Heart left ventricle (tissue), 16 donors: ENCODE measurements around the gene NTM. TPM values are rescaled to one million over a fixed set of nuclear protein-coding genes. Genes with fewer than 3 reads are reported as not detected.

Experiments
- ATAC-seq, 4 donors: fragments of 200-7000 bp; cut with Tn5 transposase; one replicate each; pipeline ENCODE4 v1.9.1; 2020 to 2022; ENCODE audit warnings: moderate library complexity in 4 of 4, mild to moderate bottlenecking in 3 of 4, moderate number of reproducible peaks in 1 of 4
- DNase-seq, 5 donors: peaks; one replicate each; pipeline ENCODE4 v3.0.0-alpha.2; 2020
- H3K27ac ChIP-seq, 12 donors: fragments of 200-600 bp; sonication (generic) in 4 of 12; one replicate each; pipeline versions ENCODE4 v1.5.0 to v1.8.0; 2016 to 2022; ENCODE audit warnings: mild to moderate bottlenecking in 2 of 12
- H3K27me3 ChIP-seq, 9 donors: fragments of 200-600 bp; sonication (generic) in 2 of 9; one replicate each; pipeline versions ENCODE4 v1.5.1 to v1.8.0; 2016 to 2022; ENCODE audit warnings: mild to moderate bottlenecking in 3 of 9
- H3K36me3 ChIP-seq, 9 donors: fragments of 200-600 bp; sonication (generic) in 2 of 9; one replicate each; pipeline versions ENCODE4 v1.5.0 to v1.8.0; 2018 to 2022; ENCODE audit warnings: mild to moderate bottlenecking in 2 of 9
- H3K4me1 ChIP-seq, 12 donors: fragments of 200-600 bp; sonication (generic) in 4 of 12; one replicate each; pipeline versions ENCODE4 v1.5.0 to v1.8.0; 2016 to 2022; ENCODE audit warnings: mild to moderate bottlenecking in 3 of 12
- H3K4me3 ChIP-seq, 12 donors: fragments of 200-600 bp; sonication (generic) in 4 of 12; one replicate each; pipeline versions ENCODE4 v1.5.0 to v1.8.0; 2017 to 2022; ENCODE audit warnings: mild to moderate bottlenecking in 9 of 12, moderate library complexity in 4 of 12
- H3K9me3 ChIP-seq, 12 donors: fragments of 200-600 bp; sonication (generic) in 4 of 12; one replicate each; pipeline versions ENCODE4 v1.5.0 to v1.8.0; 2016 to 2022; ENCODE audit warnings: mild to moderate bottlenecking in 1 of 12
- CTCF ChIP-seq, 12 donors: fragments of 200-600 bp; sonication (generic) in 4 of 12; IDR thresholded peaks; one replicate each; pipeline versions ENCODE4 v1.5.0 to v1.8.0; 2018 to 2022; ENCODE audit warnings: antibody characterized with exemption in 12 of 12, mild to moderate bottlenecking in 5 of 12
- POLR2A ChIP-seq, 2 donors: fragments of 450-650 bp; IDR thresholded peaks; one replicate each; pipeline ENCODE4 v1.6.1; 2017; ENCODE audit warnings: antibody characterized with exemption in 2 of 2, mild to moderate bottlenecking in 2 of 2, moderate library complexity in 2 of 2
- WGBS, 4 donors: extraction: QIAGEN DNeasy Blood & Tissue Kit in 2 of 4; methylation state at CpG; one replicate each; pipeline versions ENCODE4 v1.1.5 to v1.1.7; 2013 to 2018; 5-methylcytosine and 5-hydroxymethylcytosine counted together
- intact Hi-C, 10 donors: fragments of 100-400 bp; cut with DNase I; formaldehyde crosslinking; loops; one replicate each; pipeline versions ENCODE4 v1.11.1 to v1.14.2; 2022
- polyA plus RNA-seq, 2 donors: library from polyadenylated mRNA; stranded (reverse); fragments of 200-250 nt; gene quantifications; one replicate each; pipeline ENCODE4 v1.2.3, GENCODE V29; 2013
- total RNA-seq, 9 donors: library from RNA; depleted of rRNA in 2 of 9; stranded (reverse); fragments of >200 nt in 2 of 9; fragmentation: NEBNext Ultra II Directional in 3 of 9; extraction: Animal tissue kit (Norgen Biotek cat#: 25700) in 3 of 9; gene quantifications; one replicate each; pipeline versions ENCODE4 v1.1.0 to v1.2.4, GENCODE V29; 2016 to 2023
- donor health status: ischemic (EF 13 %, LVEDD 7.1; RV severe dilation, severe dysfunction).
- donor health status: healthy with polysubstance abuse.
- donor health status: DM: no; HTN: yes; CAD: no.
- donor health status: DM: no; HTN: no; CAD: no.
- donor health status: ischemic (EF 25% LVEDD 6.9; RV normal size, moderate dysfunction).
- donor health status: ischemic (EF 25% LVEDD 5.7; RV mildly dilated, moderate dysfunction).
- donor health status: healthy.
- donor health status: DM: yes; HTN: yes; CAD: no.
- donor health status: ischemic (EF 35%, LVEDD 5.7; RV mildly dilated, moderate dysfunction).
- donor health status: nonischemic (EF 11% LVEDD 7.7; RV severe dilation, severe dysfunction).
- donor health status: DM: yes; HTN: yes; CAD: no.
- donor health status: PGD.
- donor health status: ischemic (EF 29% LVEDD 5.4; RV normal size, mild dysfunction).
- donor health status: nonischemic (EF 23%, LVEDD 6.1; RV moderate dilation, normal function).

The NTM gene
- total and polyA plus RNA-seq, 11 donors = 0.40 to 7.7 (median 1.5) TPM

- Histone ChIP-seq H3K9me3 (no peaks in the 10 kb centered on the region), H3K36me3 (no peaks in the 10 kb centered on the region), H3K4me1 (peaks cover 0 to 27% (median 13%) of the 10 kb centered on the region in 12 donors), H3K4me3 (no peak overlapping the region), H3K27ac (no peak overlapping the region), H3K27me3 (peaks cover 0 to 4% (median 0%) of the 10 kb centered on the region in 9 donors)
- no peak for DNase-seq
- WGBS, 4 donors = 60 to 67% (median 64%) methylated on average over 4 of the region's 4 CpGs
- intact Hi-C loops = loop anchor here in 6 of 10 donors (10.0 kb wide), 3 partner anchors 208 to 378 kb away; no protein-coding TSS in a partner anchor
- TF ChIP-seq POLR2A (IDR thresholded peaks at IDR 0.05) (no peak), CTCF (IDR thresholded peaks at IDR 0.05) (no peak)
- no peak for ATAC-seq
Measured at GRCh38 chr11:132122735-132123134, 752.3 kb downstream of the NTM start.

GRCh38 chr11:132123449-132123848, 753.0 kb downstream of the NTM start:
- no peak overlapping the region for H3K27ac ChIP-seq
- peaks cover 0 to 10% (median 0%) of the 10 kb centered on the region in 9 donors for H3K27me3 ChIP-seq
- H3K4me3 ChIP-seq = no peak overlapping the region
- H3K9me3 ChIP-seq = no peaks in the 10 kb centered on the region
- 64 to 72% (median 71%) methylated on average over 8 to 10 of the region's 10 CpGs for WGBS, 4 donors
- peaks cover 0 to 27% (median 13%) of the 10 kb centered on the region in 12 donors for H3K4me1 ChIP-seq
- TF ChIP-seq CTCF (IDR thresholded peaks at IDR 0.05) (no peak), POLR2A (IDR thresholded peaks at IDR 0.05) (no peak)
- ATAC-seq (no peak), DNase-seq (no peak)
- intact Hi-C loops = loop anchor here in 6 of 10 donors (10.0 kb wide), 3 partner anchors 209 to 379 kb away; no protein-coding TSS in a partner anchor
- H3K36me3 ChIP-seq = no peaks in the 10 kb centered on the region

GRCh38 chr11:132123854-132124835, 753.7 kb downstream of the NTM start:
- 77 to 87% (median 79%) methylated on average over 21 of the region's 21 CpGs for WGBS, 4 donors
- TF ChIP-seq POLR2A (IDR thresholded peaks at IDR 0.05) (no peak), CTCF (IDR thresholded peaks at IDR 0.05) (no peak)
- ATAC-seq = no peak
- Histone ChIP-seq H3K4me1 (peaks cover 0 to 25% (median 13%) of the 10 kb centered on the region in 12 donors), H3K9me3 (no peaks in the 10 kb centered on the region), H3K27me3 (peaks cover 0 to 6% (median 0%) of the 10 kb centered on the region in 9 donors), H3K27ac (no peak overlapping the region), H3K4me3 (no peak overlapping the region), H3K36me3 (no peaks in the 10 kb centered on the region)
- DNase-seq = no peak
- intact Hi-C loops = loop anchor here in 6 of 10 donors (10.0 kb wide), 3 partner anchors 209 to 379 kb away; no protein-coding TSS in a partner anchor
